GM23338 (cell line): ENCODE results near the gene LNPEP. TPM values are rescaled to one million over a fixed set of nuclear protein-coding genes. Genes with fewer than 3 reads are reported as not detected.

ENCODE experiments used
- ATAC-seq: fragments of 200-7000 bp; cut with Tn5 transposase; 3 replicates; pipeline ENCODE4 v1.9.1; 2020
- DNase-seq: peaks from one replicate; pipeline ENCODE4 v3.0.0-alpha.2; 2015; ENCODE audit warnings: low spot score
- H2AFZ ChIP-seq: fragments of 200-600 bp; sonication (generic); 2 replicates; pipeline ENCODE4 v1.8.0; 2016; ENCODE audit warnings: antibody characterized with exemption, mild to moderate bottlenecking, moderate library complexity
- H3F3A ChIP-seq: fragments of 200-600 bp; sonication (generic); replicated peaks from 2 replicates; pipeline ENCODE4 v1.8.0; 2017; ENCODE audit warnings: antibody characterized with exemption, mixed run types, low read depth
- H3K27ac ChIP-seq: fragments of 200-600 bp; sonication (generic); 2 replicates; pipeline ENCODE4 v1.6.1; 2016; ENCODE audit warnings: low read depth
- H3K27me3 ChIP-seq: fragments of 200-600 bp; sonication (generic); 2 replicates; pipeline ENCODE4 v1.8.0; 2016; ENCODE audit warnings: mild to moderate bottlenecking, mixed run types, moderate library complexity; ENCODE audit not compliant: insufficient read depth
- H3K36me3 ChIP-seq: fragments of 200-600 bp; sonication (generic); 2 replicates; pipeline ENCODE4 v1.8.0; 2016; ENCODE audit warnings: mild to moderate bottlenecking; ENCODE audit not compliant: insufficient read depth
- H3K4me1 ChIP-seq: fragments of 200-600 bp; sonication (generic); 2 replicates; pipeline ENCODE4 v1.8.0; 2016; ENCODE audit warnings: mild to moderate bottlenecking, moderate library complexity; ENCODE audit not compliant: insufficient read depth
- H3K4me2 ChIP-seq: fragments of 200-600 bp; sonication (generic); 2 replicates; pipeline ENCODE4 v1.7.1; 2017; ENCODE audit warnings: mixed run types
- H3K4me3 ChIP-seq: fragments of 200-600 bp; sonication (generic); 2 replicates; pipeline ENCODE4 v1.6.1; 2016; ENCODE audit warnings: mixed run types
- H3K79me2 ChIP-seq: fragments of 200-600 bp; sonication (generic); replicated peaks from 2 replicates; pipeline ENCODE4 v1.8.0; 2017; ENCODE audit warnings: mild to moderate bottlenecking; ENCODE audit not compliant: insufficient read depth
- H3K9me2 ChIP-seq: fragments of 200-600 bp; sonication (generic); 2 replicates; pipeline ENCODE4 v1.8.0; 2017; ENCODE audit not compliant: insufficient read depth
- H4K20me1 ChIP-seq: fragments of 200-600 bp; sonication (generic); replicated peaks from 2 replicates; pipeline ENCODE4 v1.8.0; 2017; ENCODE audit warnings: mild to moderate bottlenecking; ENCODE audit not compliant: insufficient read depth
- H3K27ac Mint-ChIP-seq: 2 replicates; pipeline ENCODE4 v1.8.0; 2020; ENCODE audit warnings: inconsistent platforms, mild to moderate bottlenecking, moderate library complexity, mixed read lengths
- H3K27me3 Mint-ChIP-seq: 3 replicates; pipeline ENCODE4 v1.8.0; 2022; ENCODE audit warnings: low read depth, mild to moderate bottlenecking, moderate library complexity, mixed read lengths, inconsistent platforms; ENCODE audit not compliant: insufficient read depth, poor library complexity
- H3K36me3 Mint-ChIP-seq: 3 replicates; pipeline ENCODE4 v1.8.0; 2021; ENCODE audit warnings: low read depth, mild to moderate bottlenecking, inconsistent platforms, moderate library complexity, mixed read lengths
- H3K4me1 Mint-ChIP-seq: 3 replicates; pipeline ENCODE4 v1.8.0; 2020; ENCODE audit warnings: mild to moderate bottlenecking, inconsistent platforms, mixed read lengths
- H3K4me3 Mint-ChIP-seq: 3 replicates; pipeline ENCODE4 v1.8.0; 2021; ENCODE audit warnings: moderate library complexity, mild to moderate bottlenecking, inconsistent platforms, mixed read lengths
- H3K9me3 Mint-ChIP-seq: 3 replicates; pipeline ENCODE4 v1.8.0; 2020; ENCODE audit warnings: moderate library complexity, mild to moderate bottlenecking, inconsistent platforms, mixed read lengths
- CREB1 ChIP-seq: fragments of 250-450 bp; sonication (Bioruptor Pico); IDR thresholded peaks from 2 replicates; pipeline ENCODE4 v1.5.0; 2020; ENCODE audit warnings: low read depth, mild to moderate bottlenecking, moderate library complexity
- EZH2 ChIP-seq: fragments of 200-600 bp; sonication (generic); IDR thresholded peaks from one replicate; pipeline ENCODE4 v1.8.0; 2017; ENCODE audit warnings: antibody characterized with exemption, mild to moderate bottlenecking, low read depth; ENCODE audit not compliant: unreplicated experiment
- EZH2phosphoT487 ChIP-seq: fragments of 200-600 bp; sonication (generic); IDR thresholded peaks from one replicate; pipeline ENCODE4 v1.8.1; 2018; ENCODE audit warnings: antibody characterized with exemption; ENCODE audit not compliant: unreplicated experiment
- JUNB ChIP-seq: IDR thresholded peaks from one replicate; pipeline ENCODE4 v1.6.1; 2016; ENCODE audit warnings: antibody characterized with exemption; ENCODE audit not compliant: unreplicated experiment
- NANOG ChIP-seq: IDR thresholded peaks from 2 replicates; pipeline ENCODE4 v1.6.1; 2016; ENCODE audit warnings: antibody characterized with exemption, borderline replicate concordance
- POLR2AphosphoS5 ChIP-seq: IDR thresholded peaks from 2 replicates; pipeline ENCODE4 v1.6.1; 2016; ENCODE audit warnings: antibody characterized with exemption, low read depth
- STAT1 ChIP-seq: IDR thresholded peaks from one replicate; pipeline ENCODE4 v1.6.1; 2016; ENCODE audit warnings: antibody characterized with exemption; ENCODE audit not compliant: unreplicated experiment
- ZNF114 ChIP-seq: fragments of 250-450 bp; sonication (Bioruptor Pico); IDR thresholded peaks from 2 replicates; pipeline ENCODE4 v1.5.0; 2020; ENCODE audit warnings: mild to moderate bottlenecking, moderate library complexity
- ZNF331 ChIP-seq: fragments of 250-450 bp; sonication (Bioruptor Pico); IDR thresholded peaks from 2 replicates; pipeline ENCODE4 v1.5.0; 2020; ENCODE audit warnings: low read depth, mild to moderate bottlenecking, moderate library complexity
- polyA plus RNA-seq: library from polyadenylated mRNA; unstranded; fragments of >200 nt; fragmentation: Nextera tagmentation; extraction: Ambion mirVana; gene quantifications from 2 replicates; pipeline ENCODE4 v1.2.1, GENCODE V29; 2016
- total RNA-seq: library from RNA; depleted of rRNA; stranded (reverse); fragments of >200 nt; shearing (Covaris generic); gene quantifications from 2 replicates; pipeline ENCODE4 v1.2.3, GENCODE V29; 2014
- TF ChIP-seq, protein P1 (sequence below): fragments of 250-450 bp; sonication (Bioruptor Pico); IDR thresholded peaks from 2 replicates; pipeline ENCODE4 v1.5.0; 2020; ENCODE audit warnings: mild to moderate bottlenecking, moderate library complexity
- TF ChIP-seq, protein P2 (sequence below): IDR thresholded peaks from 2 replicates; pipeline ENCODE4 v1.6.1; 2016; ENCODE audit warnings: antibody characterized with exemption
- TF ChIP-seq, protein P3 (sequence below): IDR thresholded peaks from one replicate; pipeline ENCODE4 v1.6.1; 2018; ENCODE audit warnings: antibody characterized with exemption; ENCODE audit not compliant: unreplicated experiment
- TF ChIP-seq, protein P4 (sequence below), 2 experiments: fragments of 200-600 bp in 1 of 2; sonication (generic) in 1 of 2; conservative IDR thresholded peaks; 2 replicates each; pipeline versions ENCODE4 v1.5.1 to v1.6.1; 2016 to 2017; ENCODE audit warnings: antibody characterized with exemption in 2 of 2, low read depth in 2 of 2, mild to moderate bottlenecking in 2 of 2, moderate library complexity in 1 of 2

The LNPEP gene
- total and polyA plus RNA-seq, 2 experiments from 2014 or later: 1.2 to 8.3 TPM

DNA sequence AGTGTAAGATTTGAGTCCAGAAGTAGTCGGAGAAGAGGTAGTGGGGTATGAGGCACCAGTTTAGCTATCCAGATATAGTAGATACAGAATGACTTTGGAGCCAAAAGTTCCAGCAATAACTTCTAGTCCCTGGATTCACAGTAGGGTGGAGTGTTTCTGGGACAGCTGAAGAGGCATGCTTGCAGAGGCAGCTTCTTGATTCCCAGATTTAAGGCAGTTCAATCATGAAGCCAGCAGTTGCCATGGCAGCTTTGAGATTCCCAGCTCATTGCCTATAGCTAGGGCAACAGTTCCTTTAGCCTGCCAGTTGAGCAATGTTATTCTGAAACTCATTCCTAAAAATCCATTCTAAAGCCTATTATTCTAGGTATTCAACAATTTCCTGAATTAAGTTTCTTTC, 127.4 kb downstream of the LNPEP start:
- no peaks in the 10 kb centered on the region for H3K27me3 ChIP-seq
- Mint-ChIP-seq H3K9me3 (peaks cover 7% of the 10 kb centered on the region; the same call in 1 of the 3 replicates), H3K27me3 (peaks cover 1% of the 10 kb centered on the region), H3K4me3 (no peak overlapping the region), H3K4me1 (peaks cover 28% of the 10 kb centered on the region), H3K27ac (no peak overlapping the region), H3K36me3 (no peaks in the 10 kb centered on the region)
- no peaks in the 10 kb centered on the region for H4K20me1 ChIP-seq
- no peak overlapping the region for H2AFZ ChIP-seq
- H3K4me3 ChIP-seq: no peak overlapping the region
- peaks cover 4% of the 10 kb centered on the region; the same call in 1 of the 2 replicates for H3K9me2 ChIP-seq
- no peaks in the 10 kb centered on the region for H3K79me2 ChIP-seq
- ATAC-seq: no peak
- TF ChIP-seq, protein P1, sequence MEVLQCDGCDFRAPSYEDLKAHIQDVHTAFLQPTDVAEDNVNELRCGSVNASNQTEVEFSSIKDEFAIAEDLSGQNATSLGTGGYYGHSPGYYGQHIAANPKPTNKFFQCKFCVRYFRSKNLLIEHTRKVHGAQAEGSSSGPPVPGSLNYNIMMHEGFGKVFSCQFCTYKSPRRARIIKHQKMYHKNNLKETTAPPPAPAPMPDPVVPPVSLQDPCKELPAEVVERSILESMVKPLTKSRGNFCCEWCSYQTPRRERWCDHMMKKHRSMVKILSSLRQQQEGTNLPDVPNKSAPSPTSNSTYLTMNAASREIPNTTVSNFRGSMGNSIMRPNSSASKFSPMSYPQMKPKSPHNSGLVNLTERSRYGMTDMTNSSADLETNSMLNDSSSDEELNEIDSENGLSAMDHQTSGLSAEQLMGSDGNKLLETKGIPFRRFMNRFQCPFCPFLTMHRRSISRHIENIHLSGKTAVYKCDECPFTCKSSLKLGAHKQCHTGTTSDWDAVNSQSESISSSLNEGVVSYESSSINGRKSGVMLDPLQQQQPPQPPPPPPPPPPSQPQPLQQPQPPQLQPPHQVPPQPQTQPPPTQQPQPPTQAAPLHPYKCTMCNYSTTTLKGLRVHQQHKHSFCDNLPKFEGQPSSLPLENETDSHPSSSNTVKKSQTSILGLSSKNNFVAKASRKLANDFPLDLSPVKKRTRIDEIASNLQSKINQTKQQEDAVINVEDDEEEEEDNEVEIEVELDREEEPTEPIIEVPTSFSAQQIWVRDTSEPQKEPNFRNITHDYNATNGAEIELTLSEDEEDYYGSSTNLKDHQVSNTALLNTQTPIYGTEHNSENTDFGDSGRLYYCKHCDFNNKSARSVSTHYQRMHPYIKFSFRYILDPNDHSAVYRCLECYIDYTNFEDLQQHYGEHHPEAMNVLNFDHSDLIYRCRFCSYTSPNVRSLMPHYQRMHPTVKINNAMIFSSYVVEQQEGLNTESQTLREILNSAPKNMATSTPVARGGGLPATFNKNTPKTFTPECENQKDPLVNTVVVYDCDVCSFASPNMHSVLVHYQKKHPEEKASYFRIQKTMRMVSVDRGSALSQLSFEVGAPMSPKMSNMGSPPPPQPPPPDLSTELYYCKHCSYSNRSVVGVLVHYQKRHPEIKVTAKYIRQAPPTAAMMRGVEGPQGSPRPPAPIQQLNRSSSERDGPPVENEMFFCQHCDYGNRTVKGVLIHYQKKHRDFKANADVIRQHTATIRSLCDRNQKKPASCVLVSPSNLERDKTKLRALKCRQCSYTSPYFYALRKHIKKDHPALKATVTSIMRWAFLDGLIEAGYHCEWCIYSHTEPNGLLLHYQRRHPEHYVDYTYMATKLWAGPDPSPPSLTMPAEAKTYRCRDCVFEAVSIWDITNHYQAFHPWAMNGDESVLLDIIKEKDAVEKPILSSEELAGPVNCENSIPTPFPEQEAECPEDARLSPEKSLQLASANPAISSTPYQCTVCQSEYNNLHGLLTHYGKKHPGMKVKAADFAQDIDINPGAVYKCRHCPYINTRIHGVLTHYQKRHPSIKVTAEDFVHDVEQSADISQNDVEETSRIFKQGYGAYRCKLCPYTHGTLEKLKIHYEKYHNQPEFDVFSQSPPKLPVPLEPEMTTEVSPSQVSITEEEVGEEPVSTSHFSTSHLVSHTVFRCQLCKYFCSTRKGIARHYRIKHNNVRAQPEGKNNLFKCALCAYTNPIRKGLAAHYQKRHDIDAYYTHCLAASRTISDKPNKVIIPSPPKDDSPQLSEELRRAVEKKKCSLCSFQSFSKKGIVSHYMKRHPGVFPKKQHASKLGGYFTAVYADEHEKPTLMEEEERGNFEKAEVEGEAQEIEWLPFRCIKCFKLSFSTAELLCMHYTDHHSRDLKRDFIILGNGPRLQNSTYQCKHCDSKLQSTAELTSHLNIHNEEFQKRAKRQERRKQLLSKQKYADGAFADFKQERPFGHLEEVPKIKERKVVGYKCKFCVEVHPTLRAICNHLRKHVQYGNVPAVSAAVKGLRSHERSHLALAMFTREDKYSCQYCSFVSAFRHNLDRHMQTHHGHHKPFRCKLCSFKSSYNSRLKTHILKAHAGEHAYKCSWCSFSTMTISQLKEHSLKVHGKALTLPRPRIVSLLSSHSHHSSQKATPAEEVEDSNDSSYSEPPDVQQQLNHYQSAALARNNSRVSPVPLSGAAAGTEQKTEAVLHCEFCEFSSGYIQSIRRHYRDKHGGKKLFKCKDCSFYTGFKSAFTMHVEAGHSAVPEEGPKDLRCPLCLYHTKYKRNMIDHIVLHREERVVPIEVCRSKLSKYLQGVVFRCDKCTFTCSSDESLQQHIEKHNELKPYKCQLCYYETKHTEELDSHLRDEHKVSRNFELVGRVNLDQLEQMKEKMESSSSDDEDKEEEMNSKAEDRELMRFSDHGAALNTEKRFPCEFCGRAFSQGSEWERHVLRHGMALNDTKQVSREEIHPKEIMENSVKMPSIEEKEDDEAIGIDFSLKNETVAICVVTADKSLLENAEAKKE (CRISPR knock-in tag): no peak
- TF ChIP-seq NANOG (no peak), ZNF331 (CRISPR knock-in tag) (no peak), CREB1 (CRISPR knock-in tag) (no peak), POLR2AphosphoS5 (no peak), STAT1 (no peak), EZH2 (no peak), ZNF114 (no peak), JUNB (no peak), EZH2phosphoT487 (no peak)
- TF ChIP-seq, protein P2, sequence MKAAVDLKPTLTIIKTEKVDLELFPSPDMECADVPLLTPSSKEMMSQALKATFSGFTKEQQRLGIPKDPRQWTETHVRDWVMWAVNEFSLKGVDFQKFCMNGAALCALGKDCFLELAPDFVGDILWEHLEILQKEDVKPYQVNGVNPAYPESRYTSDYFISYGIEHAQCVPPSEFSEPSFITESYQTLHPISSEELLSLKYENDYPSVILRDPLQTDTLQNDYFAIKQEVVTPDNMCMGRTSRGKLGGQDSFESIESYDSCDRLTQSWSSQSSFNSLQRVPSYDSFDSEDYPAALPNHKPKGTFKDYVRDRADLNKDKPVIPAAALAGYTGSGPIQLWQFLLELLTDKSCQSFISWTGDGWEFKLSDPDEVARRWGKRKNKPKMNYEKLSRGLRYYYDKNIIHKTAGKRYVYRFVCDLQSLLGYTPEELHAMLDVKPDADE: no peak
- TF ChIP-seq, protein P3, sequence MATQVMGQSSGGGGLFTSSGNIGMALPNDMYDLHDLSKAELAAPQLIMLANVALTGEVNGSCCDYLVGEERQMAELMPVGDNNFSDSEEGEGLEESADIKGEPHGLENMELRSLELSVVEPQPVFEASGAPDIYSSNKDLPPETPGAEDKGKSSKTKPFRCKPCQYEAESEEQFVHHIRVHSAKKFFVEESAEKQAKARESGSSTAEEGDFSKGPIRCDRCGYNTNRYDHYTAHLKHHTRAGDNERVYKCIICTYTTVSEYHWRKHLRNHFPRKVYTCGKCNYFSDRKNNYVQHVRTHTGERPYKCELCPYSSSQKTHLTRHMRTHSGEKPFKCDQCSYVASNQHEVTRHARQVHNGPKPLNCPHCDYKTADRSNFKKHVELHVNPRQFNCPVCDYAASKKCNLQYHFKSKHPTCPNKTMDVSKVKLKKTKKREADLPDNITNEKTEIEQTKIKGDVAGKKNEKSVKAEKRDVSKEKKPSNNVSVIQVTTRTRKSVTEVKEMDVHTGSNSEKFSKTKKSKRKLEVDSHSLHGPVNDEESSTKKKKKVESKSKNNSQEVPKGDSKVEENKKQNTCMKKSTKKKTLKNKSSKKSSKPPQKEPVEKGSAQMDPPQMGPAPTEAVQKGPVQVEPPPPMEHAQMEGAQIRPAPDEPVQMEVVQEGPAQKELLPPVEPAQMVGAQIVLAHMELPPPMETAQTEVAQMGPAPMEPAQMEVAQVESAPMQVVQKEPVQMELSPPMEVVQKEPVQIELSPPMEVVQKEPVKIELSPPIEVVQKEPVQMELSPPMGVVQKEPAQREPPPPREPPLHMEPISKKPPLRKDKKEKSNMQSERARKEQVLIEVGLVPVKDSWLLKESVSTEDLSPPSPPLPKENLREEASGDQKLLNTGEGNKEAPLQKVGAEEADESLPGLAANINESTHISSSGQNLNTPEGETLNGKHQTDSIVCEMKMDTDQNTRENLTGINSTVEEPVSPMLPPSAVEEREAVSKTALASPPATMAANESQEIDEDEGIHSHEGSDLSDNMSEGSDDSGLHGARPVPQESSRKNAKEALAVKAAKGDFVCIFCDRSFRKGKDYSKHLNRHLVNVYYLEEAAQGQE: no peak
- TF ChIP-seq, protein P4, sequence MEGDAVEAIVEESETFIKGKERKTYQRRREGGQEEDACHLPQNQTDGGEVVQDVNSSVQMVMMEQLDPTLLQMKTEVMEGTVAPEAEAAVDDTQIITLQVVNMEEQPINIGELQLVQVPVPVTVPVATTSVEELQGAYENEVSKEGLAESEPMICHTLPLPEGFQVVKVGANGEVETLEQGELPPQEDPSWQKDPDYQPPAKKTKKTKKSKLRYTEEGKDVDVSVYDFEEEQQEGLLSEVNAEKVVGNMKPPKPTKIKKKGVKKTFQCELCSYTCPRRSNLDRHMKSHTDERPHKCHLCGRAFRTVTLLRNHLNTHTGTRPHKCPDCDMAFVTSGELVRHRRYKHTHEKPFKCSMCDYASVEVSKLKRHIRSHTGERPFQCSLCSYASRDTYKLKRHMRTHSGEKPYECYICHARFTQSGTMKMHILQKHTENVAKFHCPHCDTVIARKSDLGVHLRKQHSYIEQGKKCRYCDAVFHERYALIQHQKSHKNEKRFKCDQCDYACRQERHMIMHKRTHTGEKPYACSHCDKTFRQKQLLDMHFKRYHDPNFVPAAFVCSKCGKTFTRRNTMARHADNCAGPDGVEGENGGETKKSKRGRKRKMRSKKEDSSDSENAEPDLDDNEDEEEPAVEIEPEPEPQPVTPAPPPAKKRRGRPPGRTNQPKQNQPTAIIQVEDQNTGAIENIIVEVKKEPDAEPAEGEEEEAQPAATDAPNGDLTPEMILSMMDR (conservative IDR thresholded peaks at IDR 0.05; ENCODE audit: low read depth in 2 of 2): no peak
- DNase-seq: no peak
- H3K4me2 ChIP-seq: no peak overlapping the region
- H3F3A ChIP-seq: no peaks in the 10 kb centered on the region
- no peaks in the 10 kb centered on the region for H3K36me3 ChIP-seq
- peaks cover 21% of the 10 kb centered on the region for H3K4me1 ChIP-seq
- no peak overlapping the region for H3K27ac ChIP-seq
